HG02885 (cell line): ENCODE measurements around the gene ACTBL2.
"Not testable (repeated sequence)": the region's sequence is repeated elsewhere in the genome, so short reads cannot be mapped to it uniquely, and the experiment has no call there.

Experiments used
- ATAC-seq: cut with Tn5 transposase; IDR thresholded peaks from one replicate; pipeline ENCODE4 v1.9.1; 2021; ENCODE audit warnings: mild to moderate bottlenecking; ENCODE audit not compliant: unreplicated experiment, poor library complexity

Gene ACTBL2

GRCh38 chr5:57482671-57483106, at the start of gene ACTBL2:
Gene ACTBL2, minus strand, starts transcription at chr5:57482811. Its CDS starts 104 bp downstream, at chr5:57482707.
- no peak for ATAC-seq

- peak; percentile 65 for ATAC-seq
Measured at GRCh38 chr5:57531333-57531732, 48.7 kb upstream of the ACTBL2 start.

DNA sequence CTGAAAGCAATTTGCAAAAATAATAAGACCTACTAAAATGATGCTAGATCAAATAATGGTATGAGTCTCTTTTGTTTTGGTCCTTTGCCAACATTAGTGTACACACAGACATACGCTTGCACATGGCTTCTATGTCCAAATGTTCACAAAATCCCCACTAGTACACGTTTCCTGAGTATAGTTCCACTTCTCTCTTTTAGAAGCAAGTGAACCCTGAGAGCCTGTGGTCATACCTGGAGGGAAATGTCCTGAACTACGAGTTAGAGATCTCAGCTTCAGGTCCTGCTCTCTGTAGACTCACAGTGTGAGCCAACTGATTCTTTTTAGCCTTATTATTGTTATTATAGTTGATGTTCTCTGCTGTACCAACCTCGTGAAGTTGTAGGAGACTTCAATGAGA, 47.3 kb upstream of the ACTBL2 start:
- ATAC-seq: peak; percentile 74

DNA sequence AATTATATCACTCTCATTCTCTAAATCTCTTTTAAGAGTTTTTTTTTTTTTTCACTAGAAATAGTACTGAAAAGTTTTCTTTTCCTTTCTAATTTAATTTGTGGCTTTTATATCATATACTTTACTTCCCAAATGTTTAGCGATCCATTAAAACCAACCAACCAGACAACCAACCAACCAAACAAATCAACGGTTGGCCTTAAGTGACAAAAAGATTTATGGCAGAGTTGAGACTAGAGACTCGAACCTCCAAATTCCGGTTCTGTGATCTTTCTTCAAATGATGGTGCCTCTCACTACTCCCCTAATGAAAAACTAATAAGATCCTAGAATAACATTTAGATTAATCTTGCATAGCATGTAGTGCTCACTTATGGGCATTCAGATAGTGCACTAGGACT, 45.3 kb upstream of the ACTBL2 start:
- ATAC-seq: no peak

GRCh38 chr5:57524348-57525060, 41.9 kb upstream of the ACTBL2 start:
- no peak for ATAC-seq

- not testable (repeated sequence) for ATAC-seq
Measured at GRCh38 chr5:57522477-57522876, 39.9 kb upstream of the ACTBL2 start.

DNA sequence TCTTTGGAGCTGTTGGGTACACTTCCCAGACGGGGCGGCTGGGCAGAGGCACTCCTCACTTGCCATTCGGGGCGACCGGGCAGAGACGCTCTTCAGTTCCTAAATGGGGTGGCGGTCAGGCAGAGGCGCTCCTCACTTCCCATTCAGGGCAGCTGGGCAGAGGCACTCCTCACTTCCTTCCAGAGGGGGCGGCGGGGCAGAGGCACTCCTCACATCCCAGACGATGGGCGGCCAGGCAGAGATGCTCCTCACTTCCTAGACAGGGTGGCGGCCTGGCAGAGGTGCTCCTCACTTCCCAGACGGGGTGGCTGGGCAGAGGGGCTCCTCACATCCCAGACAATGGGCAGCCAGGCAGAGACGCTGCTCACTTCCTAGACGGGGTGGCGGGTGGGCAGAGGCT, 35.8 kb upstream of the ACTBL2 start:
- not testable (repeated sequence) for ATAC-seq

GRCh38 chr5:57517250-57517649, 34.6 kb upstream of the ACTBL2 start:
- ATAC-seq: no peak

GRCh38 chr5:57513785-57514184, 31.2 kb upstream of the ACTBL2 start:
- peak; percentile 68 for ATAC-seq

DNA sequence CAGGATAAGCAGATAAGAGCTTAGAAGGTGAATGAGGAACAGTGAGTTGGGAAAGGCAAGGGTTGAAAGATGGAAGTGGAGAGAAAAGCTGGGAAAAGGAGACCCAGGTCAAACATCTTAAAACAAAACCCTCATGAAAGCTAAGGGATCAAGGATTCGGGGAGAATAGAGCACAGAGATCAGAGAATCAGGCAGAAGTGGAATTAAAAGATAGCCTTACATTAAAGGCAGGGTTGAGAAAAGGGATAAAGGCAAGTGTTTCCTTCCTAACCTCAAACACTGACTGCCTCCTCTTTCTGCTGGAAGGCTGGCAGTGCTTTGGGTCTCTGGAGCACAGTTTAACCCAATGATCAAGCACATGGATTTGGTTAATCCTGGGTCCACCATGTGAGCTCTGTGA, 28.7 kb upstream of the ACTBL2 start:
- ATAC-seq: no peak

DNA sequence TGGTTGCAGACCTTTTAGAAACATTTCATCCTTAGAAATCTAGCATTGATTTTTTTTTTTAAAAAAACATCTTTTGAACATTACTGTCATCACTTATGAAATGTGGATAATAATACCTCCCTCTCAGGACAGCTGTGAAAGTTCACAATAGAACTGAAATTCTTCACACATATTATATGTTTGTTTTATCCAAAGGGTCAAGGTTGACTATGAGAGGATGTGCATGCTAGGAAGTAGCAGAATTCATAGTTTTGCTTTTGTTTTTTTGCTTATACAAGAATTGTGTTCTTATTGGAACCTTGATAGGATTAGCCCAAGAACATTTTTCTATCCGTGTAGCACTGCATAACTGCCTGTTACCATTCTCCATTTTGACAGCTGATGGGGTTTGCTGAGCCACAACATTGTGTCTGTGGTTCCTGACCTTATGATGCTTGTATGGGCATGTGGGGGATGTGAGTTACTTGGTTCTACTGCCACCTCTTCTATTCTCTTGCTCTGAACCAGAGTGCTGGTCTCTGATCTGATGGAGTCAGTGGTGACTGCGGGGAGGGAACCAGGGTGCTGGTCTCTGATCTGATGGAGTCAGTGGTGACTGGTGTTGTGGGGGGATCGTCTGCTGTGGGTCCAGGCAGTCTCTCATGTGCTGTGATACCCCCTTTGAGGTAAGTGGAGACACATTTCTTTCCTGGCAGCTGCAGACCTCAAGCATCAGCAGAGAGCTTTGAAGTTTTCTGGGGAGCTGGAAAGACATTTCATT, 27.1 kb upstream of the ACTBL2 start:
- no peak for ATAC-seq

DNA sequence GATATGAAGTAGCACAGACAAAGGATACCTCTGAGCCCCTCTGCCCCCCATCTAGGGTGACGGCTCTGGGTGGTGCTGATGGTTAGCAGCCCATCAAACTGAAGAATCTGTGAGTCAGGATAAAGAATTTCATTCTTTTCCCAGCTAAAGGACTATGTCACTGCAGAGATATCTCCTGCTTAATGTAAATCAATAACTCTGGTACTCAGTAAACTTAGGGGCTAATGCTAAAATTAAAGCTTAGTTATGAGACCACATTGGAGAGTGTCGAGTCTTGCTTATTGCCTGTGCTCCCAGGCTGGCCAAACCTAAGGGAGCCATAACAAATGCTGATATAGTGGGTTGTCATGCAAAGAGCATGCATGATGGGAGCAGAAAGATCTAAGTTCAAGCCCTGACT, 25.6 kb upstream of the ACTBL2 start:
- ATAC-seq: no peak

DNA sequence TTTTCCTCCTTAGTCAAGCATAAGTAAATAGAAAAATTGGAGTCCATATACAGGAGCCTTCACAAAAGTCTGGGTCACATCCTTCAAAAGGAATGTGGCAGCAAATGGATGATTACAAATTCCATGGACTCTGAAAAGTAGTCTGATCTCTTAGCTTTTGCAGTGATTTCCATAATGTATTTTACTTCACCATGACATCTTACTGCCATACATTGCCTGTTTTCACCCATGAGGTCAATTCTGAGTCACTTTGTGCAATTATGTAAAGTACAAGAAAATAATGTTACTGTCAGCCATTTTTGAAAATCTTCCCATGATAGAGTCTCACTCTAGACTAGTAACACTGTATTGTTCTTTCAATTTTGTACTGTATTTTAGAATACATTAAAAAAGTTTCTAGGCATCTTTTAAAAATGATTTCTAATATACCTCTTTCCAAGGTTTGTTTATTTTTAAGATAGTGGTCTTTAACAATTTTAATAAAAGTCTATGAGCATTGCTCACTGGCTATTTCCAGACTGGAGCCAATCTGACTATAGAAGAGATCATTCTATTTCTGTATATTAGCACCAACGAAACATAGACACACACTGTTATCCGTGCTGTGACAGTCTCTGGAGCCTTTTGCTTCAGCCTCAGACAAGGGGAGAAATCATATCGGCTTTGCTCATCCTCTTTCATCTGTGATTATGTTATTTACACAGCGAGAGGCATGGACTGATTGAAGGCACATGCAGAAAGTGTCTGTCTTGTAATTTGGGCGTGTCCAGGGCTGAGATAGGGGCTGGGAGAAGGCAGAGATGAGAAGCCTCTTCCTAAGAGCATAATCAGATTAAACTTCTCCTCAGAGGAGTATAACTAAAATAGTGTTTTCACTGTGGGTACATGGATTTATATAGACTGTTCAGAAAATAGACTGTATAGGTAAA, 22.9 kb upstream of the ACTBL2 start:
- no peak for ATAC-seq

GRCh38 chr5:57504357-57504756, 21.7 kb upstream of the ACTBL2 start:
- no peak for ATAC-seq

GRCh38 chr5:57503433-57503832, 20.8 kb upstream of the ACTBL2 start:
- no peak for ATAC-seq

DNA sequence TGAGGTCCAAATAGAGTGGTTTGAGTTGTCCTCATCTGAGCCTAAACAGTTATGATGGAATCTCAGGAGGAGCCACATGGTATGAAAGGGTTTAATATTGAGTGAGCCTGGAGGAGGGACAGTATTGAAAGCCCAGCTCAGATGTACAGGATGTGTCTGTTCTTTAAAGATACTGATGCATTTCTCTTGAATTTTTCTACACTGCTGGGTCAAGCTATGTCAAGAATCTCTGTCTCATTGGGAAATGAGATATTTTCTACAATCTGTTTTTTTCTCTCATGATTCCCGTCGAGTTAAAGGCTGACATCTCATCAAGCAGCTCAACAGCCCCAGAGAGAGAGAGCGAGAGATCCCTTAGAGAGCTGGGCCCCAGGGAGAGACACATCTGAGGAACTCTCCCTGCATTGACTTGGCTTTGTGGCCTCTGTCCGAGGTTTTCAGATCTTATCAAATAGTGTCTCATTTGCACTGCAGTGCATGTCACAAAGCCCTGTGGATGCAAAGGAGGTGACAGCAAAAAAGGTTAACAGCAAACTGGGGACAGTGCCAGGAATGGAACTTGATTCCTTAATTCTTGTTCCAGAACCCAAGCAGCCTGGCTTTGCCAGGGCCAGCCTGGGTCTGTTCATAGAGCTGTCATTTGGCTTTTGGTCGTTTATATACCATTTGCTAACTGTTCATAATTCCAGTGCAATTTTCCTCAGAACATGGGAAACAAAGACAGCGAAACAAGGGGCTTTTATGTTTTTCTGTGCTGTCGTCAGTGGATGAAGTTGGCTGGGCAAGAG, 19.0 kb upstream of the ACTBL2 start:
- ATAC-seq: no peak

GRCh38 chr5:57499262-57500050, 16.8 kb upstream of the ACTBL2 start:
- peak; percentile 86 for ATAC-seq

GRCh38 chr5:57497733-57498132, 15.1 kb upstream of the ACTBL2 start:
- no peak for ATAC-seq
